Neural progenitor cell (in vitro differentiated cells): ENCODE data around the gene GPHN. TPM values are rescaled to one million over a fixed set of nuclear protein-coding genes. Genes with fewer than 3 reads are reported as not detected.
"Not testable (repeated sequence)": the region's sequence is repeated elsewhere in the genome, so short reads cannot be mapped to it uniquely, and the experiment has no call there.

Source experiments
- DNase-seq: peaks from one replicate; pipeline ENCODE4 v3.0.0-alpha.2; 2016; ENCODE audit warnings: low spot score
- H2AFZ ChIP-seq: fragments of 200-600 bp; sonication (generic); replicated peaks from 2 replicates; pipeline ENCODE4 v1.6.1; 2016; ENCODE audit warnings: antibody characterized with exemption
- H3F3A ChIP-seq: fragments of 200-600 bp; sonication (generic); 2 replicates; pipeline ENCODE4 v1.6.1; 2016; ENCODE audit warnings: antibody characterized with exemption, low read depth
- H3K27ac ChIP-seq: fragments of 200-600 bp; sonication (generic); 2 replicates; pipeline ENCODE4 v1.5.1; 2016; ENCODE audit warnings: mild to moderate bottlenecking
- H3K27me3 ChIP-seq: fragments of 200-600 bp; sonication (generic); 2 replicates; pipeline ENCODE4 v1.6.1; 2016; ENCODE audit warnings: mild to moderate bottlenecking, moderate library complexity
- H3K36me3 ChIP-seq: fragments of 200-600 bp; sonication (generic); 2 replicates; pipeline ENCODE4 v1.5.1; 2016
- H3K4me1 ChIP-seq: fragments of 200-600 bp; sonication (generic); 2 replicates; pipeline ENCODE4 v1.6.1; 2016; ENCODE audit warnings: mixed run types
- H3K4me2 ChIP-seq: fragments of 200-600 bp; sonication (generic); 2 replicates; pipeline ENCODE4 v1.6.1; 2016
- H3K4me3 ChIP-seq: fragments of 200-600 bp; sonication (generic); 2 replicates; pipeline ENCODE4 v1.5.1; 2016
- H3K79me2 ChIP-seq: fragments of 200-600 bp; sonication (generic); 2 replicates; pipeline ENCODE4 v1.6.1; 2016; ENCODE audit warnings: low read depth
- H3K9ac ChIP-seq: fragments of 200-600 bp; sonication (generic); 2 replicates; pipeline ENCODE4 v1.6.1; 2016
- H3K9me3 ChIP-seq: fragments of 200-600 bp; sonication (generic); 2 replicates; pipeline ENCODE4 v1.5.1; 2016; ENCODE audit warnings: low read depth
- H4K20me1 ChIP-seq: fragments of 200-600 bp; sonication (generic); 2 replicates; pipeline ENCODE4 v1.6.1; 2016; ENCODE audit warnings: low read depth
- H3K27ac Mint-ChIP-seq: 3 replicates; pipeline ENCODE4 v1.8.0; 2021; ENCODE audit warnings: mixed read lengths
- H3K27me3 Mint-ChIP-seq: 2 replicates; pipeline ENCODE4 v1.8.0; 2022; ENCODE audit warnings: low read depth, mild to moderate bottlenecking, inconsistent platforms, moderate library complexity, mixed read lengths; ENCODE audit not compliant: insufficient read depth
- H3K36me3 Mint-ChIP-seq: 3 replicates; pipeline ENCODE4 v1.8.0; 2021; ENCODE audit warnings: mixed read lengths
- H3K4me1 Mint-ChIP-seq: 3 replicates; pipeline ENCODE4 v1.8.0; 2021; ENCODE audit warnings: mixed read lengths
- H3K4me3 Mint-ChIP-seq: 3 replicates; pipeline ENCODE4 v1.8.0; 2021; ENCODE audit warnings: mild to moderate bottlenecking, moderate library complexity, mixed read lengths
- H3K9me3 Mint-ChIP-seq: 3 replicates; pipeline ENCODE4 v1.8.0; 2020; ENCODE audit warnings: mixed read lengths
- CTCF ChIP-seq: fragments of 200-600 bp; sonication (generic); IDR thresholded peaks from 2 replicates; pipeline ENCODE4 v1.5.1; 2017; ENCODE audit warnings: antibody characterized with exemption, mild to moderate bottlenecking
- EZH2 ChIP-seq: fragments of 200-600 bp; sonication (generic); IDR thresholded peaks from 2 replicates; pipeline ENCODE4 v1.6.1; 2017; ENCODE audit warnings: antibody characterized with exemption, mild to moderate bottlenecking, moderate library complexity
- EZH2phosphoT487 ChIP-seq: fragments of 200-600 bp; sonication (generic); IDR thresholded peaks from 2 replicates; pipeline ENCODE4 v1.6.1; 2017; ENCODE audit warnings: antibody characterized with exemption
- total RNA-seq: library from RNA; depleted of rRNA; stranded (reverse); fragments of >200 nt; gene quantifications from 2 replicates; pipeline ENCODE4 v1.2.3, GENCODE V29; 2015; ENCODE audit warnings: low replicate concordance

GPHN gene
- total RNA-seq, 1 donor from 2014 or later, result 42.9 TPM

- Histone ChIP-seq H3K36me3 (no peaks in the 10 kb centered on the region), H3K27ac (no peak overlapping the region), H3K4me1 (no peaks in the 10 kb centered on the region), H3K4me2 (no peak overlapping the region), H3K4me3 (no peak overlapping the region), H3K9ac (no peak overlapping the region), H2AFZ (no peak overlapping the region), H3K27me3 (no peaks in the 10 kb centered on the region), H3K79me2 (no peaks in the 10 kb centered on the region), H4K20me1 (no peaks in the 10 kb centered on the region), H3K9me3 (no peaks in the 10 kb centered on the region), H3F3A (no peaks in the 10 kb centered on the region)
- H3K27me3 Mint-ChIP-seq, result peaks cover 2% of the 10 kb centered on the region
- H3K4me3 Mint-ChIP-seq, result no peak overlapping the region
- TF ChIP-seq EZH2phosphoT487 (no peak), EZH2 (no peak), CTCF (no peak)
- no peak overlapping the region for H3K27ac Mint-ChIP-seq
- no peak for DNase-seq
- H3K4me1 Mint-ChIP-seq, result peaks cover 2% of the 10 kb centered on the region
- peaks cover 2% of the 10 kb centered on the region for H3K36me3 Mint-ChIP-seq
- H3K9me3 Mint-ChIP-seq, result peaks cover 30% of the 10 kb centered on the region
Observed at GRCh38 chr14:66709291-66709690, 201.3 kb downstream of the GPHN start.

- not testable (repeated sequence) for H3K4me1 ChIP-seq, H3F3A ChIP-seq, H4K20me1 ChIP-seq, H3K27ac ChIP-seq, H3K27ac Mint-ChIP-seq, H3K4me3 ChIP-seq, H3K4me1 Mint-ChIP-seq, H3K27me3 ChIP-seq, H3K27me3 Mint-ChIP-seq, H3K4me3 Mint-ChIP-seq, H3K36me3 ChIP-seq, DNase-seq, H3K9ac ChIP-seq, H3K4me2 ChIP-seq, H3K9me3 ChIP-seq, H2AFZ ChIP-seq, H3K36me3 Mint-ChIP-seq
- H3K9me3 Mint-ChIP-seq, result peaks cover 40% of the 10 kb centered on the region
- H3K79me2 ChIP-seq, result peaks cover 13% of the 10 kb centered on the region
Observed at GRCh38 chr14:66714291-66714690, 206.3 kb downstream of the GPHN start.

- H3K4me1 Mint-ChIP-seq, H3K4me1 ChIP-seq, H3K9ac ChIP-seq, H4K20me1 ChIP-seq, H3K27me3 ChIP-seq, H3K4me2 ChIP-seq, H3K4me3 ChIP-seq, H3K4me3 Mint-ChIP-seq, H3K36me3 ChIP-seq, H3F3A ChIP-seq, H3K27ac Mint-ChIP-seq, DNase-seq, H3K9me3 ChIP-seq, H3K36me3 Mint-ChIP-seq, H3K27me3 Mint-ChIP-seq, H3K27ac ChIP-seq, H2AFZ ChIP-seq: not testable (repeated sequence)
- peaks cover 13% of the 10 kb centered on the region for H3K79me2 ChIP-seq
- peaks cover 42% of the 10 kb centered on the region for H3K9me3 Mint-ChIP-seq
Observed at GRCh38 chr14:66715313-66715712, 207.4 kb downstream of the GPHN start.

- Mint-ChIP-seq H3K27ac (no peak overlapping the region), H3K27me3 (peaks cover 2% of the 10 kb centered on the region), H3K36me3 (peaks cover 6% of the 10 kb centered on the region), H3K9me3 (peaks cover 41% of the 10 kb centered on the region), H3K4me1 (no peaks in the 10 kb centered on the region), H3K4me3 (no peak overlapping the region)
- H3K79me2 ChIP-seq, result peaks cover 13% of the 10 kb centered on the region
- no peaks in the 10 kb centered on the region for H3K27me3 ChIP-seq
- H4K20me1 ChIP-seq, result no peaks in the 10 kb centered on the region
- no peaks in the 10 kb centered on the region for H3K36me3 ChIP-seq
- no peak for TF ChIP-seq EZH2
- no peak for TF ChIP-seq CTCF
- TF ChIP-seq EZH2phosphoT487, result no peak
- H3K9ac ChIP-seq, result no peak overlapping the region
- H3K9me3 ChIP-seq, result no peaks in the 10 kb centered on the region
- no peak for DNase-seq
- peaks cover 9% of the 10 kb centered on the region for H3K4me1 ChIP-seq
- no peak overlapping the region for H3K4me2 ChIP-seq
- H2AFZ ChIP-seq, result no peak overlapping the region
- no peaks in the 10 kb centered on the region for H3F3A ChIP-seq
- H3K4me3 ChIP-seq, result no peak overlapping the region
- H3K27ac ChIP-seq, result no peak overlapping the region
Observed at GRCh38 chr14:66716227-66716626, 208.3 kb downstream of the GPHN start.
